GM23338 (cell line): Measurements from ENCODE around the gene ANKS1B. TPM values are rescaled to one million over a fixed set of nuclear protein-coding genes. Genes with fewer than 3 reads are reported as not detected.

ENCODE experiments used
- ATAC-seq: fragments of 200-7000 bp; cut with Tn5 transposase; 3 replicates; pipeline ENCODE4 v1.9.1; 2020
- DNase-seq: peaks from one replicate; pipeline ENCODE4 v3.0.0-alpha.2; 2015; ENCODE audit warnings: low spot score
- H2AFZ ChIP-seq: fragments of 200-600 bp; sonication (generic); 2 replicates; pipeline ENCODE4 v1.8.0; 2016; ENCODE audit warnings: antibody characterized with exemption, mild to moderate bottlenecking, moderate library complexity
- H3F3A ChIP-seq: fragments of 200-600 bp; sonication (generic); replicated peaks from 2 replicates; pipeline ENCODE4 v1.8.0; 2017; ENCODE audit warnings: antibody characterized with exemption, mixed run types, low read depth
- H3K27ac ChIP-seq: fragments of 200-600 bp; sonication (generic); 2 replicates; pipeline ENCODE4 v1.6.1; 2016; ENCODE audit warnings: low read depth
- H3K27me3 ChIP-seq: fragments of 200-600 bp; sonication (generic); 2 replicates; pipeline ENCODE4 v1.8.0; 2016; ENCODE audit warnings: mild to moderate bottlenecking, mixed run types, moderate library complexity; ENCODE audit not compliant: insufficient read depth
- H3K36me3 ChIP-seq: fragments of 200-600 bp; sonication (generic); 2 replicates; pipeline ENCODE4 v1.8.0; 2016; ENCODE audit warnings: mild to moderate bottlenecking; ENCODE audit not compliant: insufficient read depth
- H3K4me1 ChIP-seq: fragments of 200-600 bp; sonication (generic); 2 replicates; pipeline ENCODE4 v1.8.0; 2016; ENCODE audit warnings: mild to moderate bottlenecking, moderate library complexity; ENCODE audit not compliant: insufficient read depth
- H3K4me2 ChIP-seq: fragments of 200-600 bp; sonication (generic); 2 replicates; pipeline ENCODE4 v1.7.1; 2017; ENCODE audit warnings: mixed run types
- H3K4me3 ChIP-seq: fragments of 200-600 bp; sonication (generic); 2 replicates; pipeline ENCODE4 v1.6.1; 2016; ENCODE audit warnings: mixed run types
- H3K79me2 ChIP-seq: fragments of 200-600 bp; sonication (generic); replicated peaks from 2 replicates; pipeline ENCODE4 v1.8.0; 2017; ENCODE audit warnings: mild to moderate bottlenecking; ENCODE audit not compliant: insufficient read depth
- H3K9me2 ChIP-seq: fragments of 200-600 bp; sonication (generic); 2 replicates; pipeline ENCODE4 v1.8.0; 2017; ENCODE audit not compliant: insufficient read depth
- H4K20me1 ChIP-seq: fragments of 200-600 bp; sonication (generic); replicated peaks from 2 replicates; pipeline ENCODE4 v1.8.0; 2017; ENCODE audit warnings: mild to moderate bottlenecking; ENCODE audit not compliant: insufficient read depth
- H3K27ac Mint-ChIP-seq: 2 replicates; pipeline ENCODE4 v1.8.0; 2020; ENCODE audit warnings: inconsistent platforms, mild to moderate bottlenecking, moderate library complexity, mixed read lengths
- H3K27me3 Mint-ChIP-seq: 3 replicates; pipeline ENCODE4 v1.8.0; 2022; ENCODE audit warnings: low read depth, mild to moderate bottlenecking, moderate library complexity, mixed read lengths, inconsistent platforms; ENCODE audit not compliant: insufficient read depth, poor library complexity
- H3K36me3 Mint-ChIP-seq: 3 replicates; pipeline ENCODE4 v1.8.0; 2021; ENCODE audit warnings: low read depth, mild to moderate bottlenecking, inconsistent platforms, moderate library complexity, mixed read lengths
- H3K4me1 Mint-ChIP-seq: 3 replicates; pipeline ENCODE4 v1.8.0; 2020; ENCODE audit warnings: mild to moderate bottlenecking, inconsistent platforms, mixed read lengths
- H3K4me3 Mint-ChIP-seq: 3 replicates; pipeline ENCODE4 v1.8.0; 2021; ENCODE audit warnings: moderate library complexity, mild to moderate bottlenecking, inconsistent platforms, mixed read lengths
- H3K9me3 Mint-ChIP-seq: 3 replicates; pipeline ENCODE4 v1.8.0; 2020; ENCODE audit warnings: moderate library complexity, mild to moderate bottlenecking, inconsistent platforms, mixed read lengths
- CREB1 ChIP-seq: fragments of 250-450 bp; sonication (Bioruptor Pico); IDR thresholded peaks from 2 replicates; pipeline ENCODE4 v1.5.0; 2020; ENCODE audit warnings: low read depth, mild to moderate bottlenecking, moderate library complexity
- ETS1 ChIP-seq: IDR thresholded peaks from 2 replicates; pipeline ENCODE4 v1.6.1; 2016; ENCODE audit warnings: antibody characterized with exemption
- EZH2 ChIP-seq: fragments of 200-600 bp; sonication (generic); IDR thresholded peaks from one replicate; pipeline ENCODE4 v1.8.0; 2017; ENCODE audit warnings: antibody characterized with exemption, mild to moderate bottlenecking, low read depth; ENCODE audit not compliant: unreplicated experiment
- EZH2phosphoT487 ChIP-seq: fragments of 200-600 bp; sonication (generic); IDR thresholded peaks from one replicate; pipeline ENCODE4 v1.8.1; 2018; ENCODE audit warnings: antibody characterized with exemption; ENCODE audit not compliant: unreplicated experiment
- JUNB ChIP-seq: IDR thresholded peaks from one replicate; pipeline ENCODE4 v1.6.1; 2016; ENCODE audit warnings: antibody characterized with exemption; ENCODE audit not compliant: unreplicated experiment
- NANOG ChIP-seq: IDR thresholded peaks from 2 replicates; pipeline ENCODE4 v1.6.1; 2016; ENCODE audit warnings: antibody characterized with exemption, borderline replicate concordance
- POLR2AphosphoS5 ChIP-seq: IDR thresholded peaks from 2 replicates; pipeline ENCODE4 v1.6.1; 2016; ENCODE audit warnings: antibody characterized with exemption, low read depth
- STAT1 ChIP-seq: IDR thresholded peaks from one replicate; pipeline ENCODE4 v1.6.1; 2016; ENCODE audit warnings: antibody characterized with exemption; ENCODE audit not compliant: unreplicated experiment
- ZNF114 ChIP-seq: fragments of 250-450 bp; sonication (Bioruptor Pico); IDR thresholded peaks from 2 replicates; pipeline ENCODE4 v1.5.0; 2020; ENCODE audit warnings: mild to moderate bottlenecking, moderate library complexity
- ZNF331 ChIP-seq: fragments of 250-450 bp; sonication (Bioruptor Pico); IDR thresholded peaks from 2 replicates; pipeline ENCODE4 v1.5.0; 2020; ENCODE audit warnings: low read depth, mild to moderate bottlenecking, moderate library complexity
- polyA plus RNA-seq: library from polyadenylated mRNA; unstranded; fragments of >200 nt; fragmentation: Nextera tagmentation; extraction: Ambion mirVana; gene quantifications from 2 replicates; pipeline ENCODE4 v1.2.1, GENCODE V29; 2016
- total RNA-seq: library from RNA; depleted of rRNA; stranded (reverse); fragments of >200 nt; shearing (Covaris generic); gene quantifications from 2 replicates; pipeline ENCODE4 v1.2.3, GENCODE V29; 2014
- TF ChIP-seq, protein P1 (sequence below), 2 experiments: fragments of 200-600 bp in 1 of 2; sonication (generic) in 1 of 2; conservative IDR thresholded peaks; 2 replicates each; pipeline versions ENCODE4 v1.5.1 to v1.6.1; 2016 to 2017; ENCODE audit warnings: antibody characterized with exemption in 2 of 2, low read depth in 2 of 2, mild to moderate bottlenecking in 2 of 2, moderate library complexity in 1 of 2
- TF ChIP-seq, protein P2 (sequence below): fragments of 250-450 bp; sonication (Bioruptor Pico); IDR thresholded peaks from 2 replicates; pipeline ENCODE4 v1.5.0; 2020; ENCODE audit warnings: mild to moderate bottlenecking, moderate library complexity

The ANKS1B gene
- total and polyA plus RNA-seq, 2 experiments from 2014 or later: 4.3 to 5.8 TPM

GRCh38 chr12:98912401-98912974, 1072.2 kb downstream of the ANKS1B start:
- H3K27me3 ChIP-seq: no peaks in the 10 kb centered on the region
- no peak overlapping the region for H3K4me3 Mint-ChIP-seq
- H2AFZ ChIP-seq: no peak overlapping the region
- TF ChIP-seq ZNF331 (CRISPR knock-in tag) (no peak), STAT1 (no peak), JUNB (no peak), EZH2phosphoT487 (no peak), EZH2 (no peak), ZNF114 (CRISPR knock-in tag) (no peak), NANOG (no peak), POLR2AphosphoS5 (no peak), ETS1 (no peak), CREB1 (no peak)
- TF ChIP-seq, protein P1, sequence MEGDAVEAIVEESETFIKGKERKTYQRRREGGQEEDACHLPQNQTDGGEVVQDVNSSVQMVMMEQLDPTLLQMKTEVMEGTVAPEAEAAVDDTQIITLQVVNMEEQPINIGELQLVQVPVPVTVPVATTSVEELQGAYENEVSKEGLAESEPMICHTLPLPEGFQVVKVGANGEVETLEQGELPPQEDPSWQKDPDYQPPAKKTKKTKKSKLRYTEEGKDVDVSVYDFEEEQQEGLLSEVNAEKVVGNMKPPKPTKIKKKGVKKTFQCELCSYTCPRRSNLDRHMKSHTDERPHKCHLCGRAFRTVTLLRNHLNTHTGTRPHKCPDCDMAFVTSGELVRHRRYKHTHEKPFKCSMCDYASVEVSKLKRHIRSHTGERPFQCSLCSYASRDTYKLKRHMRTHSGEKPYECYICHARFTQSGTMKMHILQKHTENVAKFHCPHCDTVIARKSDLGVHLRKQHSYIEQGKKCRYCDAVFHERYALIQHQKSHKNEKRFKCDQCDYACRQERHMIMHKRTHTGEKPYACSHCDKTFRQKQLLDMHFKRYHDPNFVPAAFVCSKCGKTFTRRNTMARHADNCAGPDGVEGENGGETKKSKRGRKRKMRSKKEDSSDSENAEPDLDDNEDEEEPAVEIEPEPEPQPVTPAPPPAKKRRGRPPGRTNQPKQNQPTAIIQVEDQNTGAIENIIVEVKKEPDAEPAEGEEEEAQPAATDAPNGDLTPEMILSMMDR (conservative IDR thresholded peaks at IDR 0.05; ENCODE audit: low read depth in 2 of 2): no peak
- TF ChIP-seq, protein P2, sequence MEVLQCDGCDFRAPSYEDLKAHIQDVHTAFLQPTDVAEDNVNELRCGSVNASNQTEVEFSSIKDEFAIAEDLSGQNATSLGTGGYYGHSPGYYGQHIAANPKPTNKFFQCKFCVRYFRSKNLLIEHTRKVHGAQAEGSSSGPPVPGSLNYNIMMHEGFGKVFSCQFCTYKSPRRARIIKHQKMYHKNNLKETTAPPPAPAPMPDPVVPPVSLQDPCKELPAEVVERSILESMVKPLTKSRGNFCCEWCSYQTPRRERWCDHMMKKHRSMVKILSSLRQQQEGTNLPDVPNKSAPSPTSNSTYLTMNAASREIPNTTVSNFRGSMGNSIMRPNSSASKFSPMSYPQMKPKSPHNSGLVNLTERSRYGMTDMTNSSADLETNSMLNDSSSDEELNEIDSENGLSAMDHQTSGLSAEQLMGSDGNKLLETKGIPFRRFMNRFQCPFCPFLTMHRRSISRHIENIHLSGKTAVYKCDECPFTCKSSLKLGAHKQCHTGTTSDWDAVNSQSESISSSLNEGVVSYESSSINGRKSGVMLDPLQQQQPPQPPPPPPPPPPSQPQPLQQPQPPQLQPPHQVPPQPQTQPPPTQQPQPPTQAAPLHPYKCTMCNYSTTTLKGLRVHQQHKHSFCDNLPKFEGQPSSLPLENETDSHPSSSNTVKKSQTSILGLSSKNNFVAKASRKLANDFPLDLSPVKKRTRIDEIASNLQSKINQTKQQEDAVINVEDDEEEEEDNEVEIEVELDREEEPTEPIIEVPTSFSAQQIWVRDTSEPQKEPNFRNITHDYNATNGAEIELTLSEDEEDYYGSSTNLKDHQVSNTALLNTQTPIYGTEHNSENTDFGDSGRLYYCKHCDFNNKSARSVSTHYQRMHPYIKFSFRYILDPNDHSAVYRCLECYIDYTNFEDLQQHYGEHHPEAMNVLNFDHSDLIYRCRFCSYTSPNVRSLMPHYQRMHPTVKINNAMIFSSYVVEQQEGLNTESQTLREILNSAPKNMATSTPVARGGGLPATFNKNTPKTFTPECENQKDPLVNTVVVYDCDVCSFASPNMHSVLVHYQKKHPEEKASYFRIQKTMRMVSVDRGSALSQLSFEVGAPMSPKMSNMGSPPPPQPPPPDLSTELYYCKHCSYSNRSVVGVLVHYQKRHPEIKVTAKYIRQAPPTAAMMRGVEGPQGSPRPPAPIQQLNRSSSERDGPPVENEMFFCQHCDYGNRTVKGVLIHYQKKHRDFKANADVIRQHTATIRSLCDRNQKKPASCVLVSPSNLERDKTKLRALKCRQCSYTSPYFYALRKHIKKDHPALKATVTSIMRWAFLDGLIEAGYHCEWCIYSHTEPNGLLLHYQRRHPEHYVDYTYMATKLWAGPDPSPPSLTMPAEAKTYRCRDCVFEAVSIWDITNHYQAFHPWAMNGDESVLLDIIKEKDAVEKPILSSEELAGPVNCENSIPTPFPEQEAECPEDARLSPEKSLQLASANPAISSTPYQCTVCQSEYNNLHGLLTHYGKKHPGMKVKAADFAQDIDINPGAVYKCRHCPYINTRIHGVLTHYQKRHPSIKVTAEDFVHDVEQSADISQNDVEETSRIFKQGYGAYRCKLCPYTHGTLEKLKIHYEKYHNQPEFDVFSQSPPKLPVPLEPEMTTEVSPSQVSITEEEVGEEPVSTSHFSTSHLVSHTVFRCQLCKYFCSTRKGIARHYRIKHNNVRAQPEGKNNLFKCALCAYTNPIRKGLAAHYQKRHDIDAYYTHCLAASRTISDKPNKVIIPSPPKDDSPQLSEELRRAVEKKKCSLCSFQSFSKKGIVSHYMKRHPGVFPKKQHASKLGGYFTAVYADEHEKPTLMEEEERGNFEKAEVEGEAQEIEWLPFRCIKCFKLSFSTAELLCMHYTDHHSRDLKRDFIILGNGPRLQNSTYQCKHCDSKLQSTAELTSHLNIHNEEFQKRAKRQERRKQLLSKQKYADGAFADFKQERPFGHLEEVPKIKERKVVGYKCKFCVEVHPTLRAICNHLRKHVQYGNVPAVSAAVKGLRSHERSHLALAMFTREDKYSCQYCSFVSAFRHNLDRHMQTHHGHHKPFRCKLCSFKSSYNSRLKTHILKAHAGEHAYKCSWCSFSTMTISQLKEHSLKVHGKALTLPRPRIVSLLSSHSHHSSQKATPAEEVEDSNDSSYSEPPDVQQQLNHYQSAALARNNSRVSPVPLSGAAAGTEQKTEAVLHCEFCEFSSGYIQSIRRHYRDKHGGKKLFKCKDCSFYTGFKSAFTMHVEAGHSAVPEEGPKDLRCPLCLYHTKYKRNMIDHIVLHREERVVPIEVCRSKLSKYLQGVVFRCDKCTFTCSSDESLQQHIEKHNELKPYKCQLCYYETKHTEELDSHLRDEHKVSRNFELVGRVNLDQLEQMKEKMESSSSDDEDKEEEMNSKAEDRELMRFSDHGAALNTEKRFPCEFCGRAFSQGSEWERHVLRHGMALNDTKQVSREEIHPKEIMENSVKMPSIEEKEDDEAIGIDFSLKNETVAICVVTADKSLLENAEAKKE (CRISPR knock-in tag): no peak
- no peak for DNase-seq
- ATAC-seq: no peak
- no peaks in the 10 kb centered on the region for H3K79me2 ChIP-seq
- H3K27ac ChIP-seq: no peak overlapping the region
- no peaks in the 10 kb centered on the region for H3K36me3 ChIP-seq
- no peak overlapping the region for H3K27ac Mint-ChIP-seq
- no peaks in the 10 kb centered on the region for H3F3A ChIP-seq
- H3K9me3 Mint-ChIP-seq: no peaks in the 10 kb centered on the region; the same call in 2 of the 3 replicates
- no peaks in the 10 kb centered on the region for H3K36me3 Mint-ChIP-seq
- H3K4me3 ChIP-seq: no peak overlapping the region
- no peaks in the 10 kb centered on the region for H3K9me2 ChIP-seq
- H3K4me1 Mint-ChIP-seq: peaks cover 12% of the 10 kb centered on the region; the same call in 2 of the 3 replicates
- no peak overlapping the region for H3K4me2 ChIP-seq
- H4K20me1 ChIP-seq: no peaks in the 10 kb centered on the region
- no peaks in the 10 kb centered on the region for H3K27me3 Mint-ChIP-seq
- peaks cover 7% of the 10 kb centered on the region for H3K4me1 ChIP-seq
